Fibroblast of lung (primary cell): ENCODE measurements around the gene STXBP4.

Experiments
- CTCF ChIP-seq, 2 donors: IDR thresholded peaks in 1 of 2; conservative IDR thresholded peaks in 1 of 2; 1 replicate in 1 of 2; 2 replicates in 1 of 2; pipeline ENCODE4 v1.5.1; 2011 to 2012; ENCODE audit warnings: low read length in 2 of 2, control low read depth in 1 of 2, inconsistent platforms in 1 of 2, low read depth in 1 of 2, mild to moderate bottlenecking in 1 of 2
- EZH2 ChIP-seq: IDR thresholded peaks from 2 replicates; pipeline ENCODE4 v1.5.1; 2012; ENCODE audit warnings: low read length, control low read depth, mild to moderate bottlenecking; ENCODE audit errors: missing control alignments

GRCh38 chr17:55216888-55217287 lies 248.3 kb downstream of the STXBP4 start:
- TF ChIP-seq CTCF (conservative IDR thresholded peaks at IDR 0.05 in 1 of 2, IDR thresholded peaks at IDR 0.05 in 1 of 2; ENCODE audit: low read depth in 1 of 2, low read length in 2 of 2) = no peak
- TF ChIP-seq EZH2 = no peak
